Calu3 (cell line): ENCODE data around the gene CHST1. TPM values are rescaled to one million over a fixed set of nuclear protein-coding genes. Genes with fewer than 3 reads are reported as not detected.

Experiments
- BruUV-seq: library from RNA; stranded (reverse); fragments of 400-500 nt; replicated peaks from 2 replicates; lab custom pipeline; 2021; lab: Mats Ljungman, UMichigan
- CTCF ChIA-PET: fragments of 300-600 bp; sonication (Branson Sonifier 250); formaldehyde crosslinking; loops from one replicate; lab custom pipeline; 2022; ENCODE audit warnings: antibody characterized with exemption; lab: Charles Lee
- DNase-seq: peaks from one replicate; pipeline ENCODE4 v3.0.0; 2022
- H3K27ac Mint-ChIP-seq: one replicate; pipeline ENCODE4 v1.8.0; 2022; ENCODE audit warnings: mixed read lengths; ENCODE audit not compliant: unreplicated experiment
- H3K27me3 Mint-ChIP-seq: one replicate; pipeline ENCODE4 v1.8.0; 2022; ENCODE audit warnings: mixed read lengths; ENCODE audit not compliant: unreplicated experiment
- H3K36me3 Mint-ChIP-seq: one replicate; pipeline ENCODE4 v1.8.0; 2022; ENCODE audit warnings: mild to moderate bottlenecking, moderate library complexity, mixed read lengths; ENCODE audit not compliant: insufficient read depth, unreplicated experiment
- H3K4me1 Mint-ChIP-seq: one replicate; pipeline ENCODE4 v1.8.0; 2022; ENCODE audit warnings: mild to moderate bottlenecking, low read depth, mixed read lengths; ENCODE audit not compliant: unreplicated experiment
- H3K4me3 Mint-ChIP-seq: one replicate; pipeline ENCODE4 v1.8.0; 2022; ENCODE audit warnings: mild to moderate bottlenecking, low read depth, moderate library complexity, mixed read lengths; ENCODE audit not compliant: unreplicated experiment
- H3K9me3 Mint-ChIP-seq: one replicate; pipeline ENCODE4 v1.8.0; 2022; ENCODE audit warnings: low read depth, mixed read lengths; ENCODE audit not compliant: unreplicated experiment
- intact Hi-C: fragments of 100-400 bp; cut with micrococcal nuclease; formaldehyde crosslinking; loops from one replicate; pipeline ENCODE4 v1.10.0; 2022; ENCODE audit not compliant: unreplicated experiment
- total RNA-seq: library from RNA; stranded (reverse); gene quantifications from 2 replicates; pipeline ENCODE4 v1.2.3, GENCODE V29; 2022
- TF ChIP-seq, protein P1 (sequence below): fragments of 200-600 bp; IDR thresholded peaks from one replicate; pipeline ENCODE4 v1.8.0; 2022; ENCODE audit warnings: antibody characterized with exemption; ENCODE audit not compliant: unreplicated experiment

CHST1 gene
- total RNA-seq, 1 experiment from 2014 or later, result not detected

DNA sequence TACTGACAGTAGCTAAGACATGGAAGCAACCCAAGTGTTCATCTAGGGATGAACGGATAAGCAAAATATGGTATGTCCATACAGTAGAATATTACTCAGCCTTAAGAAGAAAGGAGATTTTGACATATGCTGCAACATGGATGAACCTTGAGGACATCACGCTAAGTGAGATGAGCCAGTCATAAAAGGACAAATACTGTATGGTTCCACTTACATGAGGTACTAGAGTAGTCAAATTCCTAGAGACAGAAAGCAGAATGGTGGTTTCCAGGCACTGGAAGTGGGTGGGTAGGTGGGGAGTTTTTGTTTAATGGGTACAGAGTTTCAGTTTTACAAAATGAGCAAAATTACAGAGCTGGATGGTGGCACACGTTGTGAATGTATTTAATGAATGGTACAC, 18.1 kb downstream of the CHST1 start:
- Mint-ChIP-seq H3K27ac (no peak overlapping the region), H3K27me3 (peaks cover 96% of the 10 kb centered on the region), H3K9me3 (no peaks in the 10 kb centered on the region), H3K4me1 (no peaks in the 10 kb centered on the region), H3K36me3 (no peaks in the 10 kb centered on the region), H3K4me3 (no peak overlapping the region)
- BruUV-seq, result no TSS peak
- TF ChIP-seq, protein P1, sequence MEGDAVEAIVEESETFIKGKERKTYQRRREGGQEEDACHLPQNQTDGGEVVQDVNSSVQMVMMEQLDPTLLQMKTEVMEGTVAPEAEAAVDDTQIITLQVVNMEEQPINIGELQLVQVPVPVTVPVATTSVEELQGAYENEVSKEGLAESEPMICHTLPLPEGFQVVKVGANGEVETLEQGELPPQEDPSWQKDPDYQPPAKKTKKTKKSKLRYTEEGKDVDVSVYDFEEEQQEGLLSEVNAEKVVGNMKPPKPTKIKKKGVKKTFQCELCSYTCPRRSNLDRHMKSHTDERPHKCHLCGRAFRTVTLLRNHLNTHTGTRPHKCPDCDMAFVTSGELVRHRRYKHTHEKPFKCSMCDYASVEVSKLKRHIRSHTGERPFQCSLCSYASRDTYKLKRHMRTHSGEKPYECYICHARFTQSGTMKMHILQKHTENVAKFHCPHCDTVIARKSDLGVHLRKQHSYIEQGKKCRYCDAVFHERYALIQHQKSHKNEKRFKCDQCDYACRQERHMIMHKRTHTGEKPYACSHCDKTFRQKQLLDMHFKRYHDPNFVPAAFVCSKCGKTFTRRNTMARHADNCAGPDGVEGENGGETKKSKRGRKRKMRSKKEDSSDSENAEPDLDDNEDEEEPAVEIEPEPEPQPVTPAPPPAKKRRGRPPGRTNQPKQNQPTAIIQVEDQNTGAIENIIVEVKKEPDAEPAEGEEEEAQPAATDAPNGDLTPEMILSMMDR, result no peak
- intact Hi-C loops, result no loop called here
- DNase-seq, result no peak
- CTCF ChIA-PET, result interaction anchor here (0.6 to 1.0 kb wide), 2 partner anchors 10 to 617 kb away, joined by 3 read pairs; no protein-coding TSS in a partner anchor

- intact Hi-C loops, result no loop called here
- Mint-ChIP-seq H3K4me3 (no peak overlapping the region), H3K4me1 (no peaks in the 10 kb centered on the region), H3K27ac (no peak overlapping the region), H3K27me3 (peaks cover 96% of the 10 kb centered on the region), H3K36me3 (no peaks in the 10 kb centered on the region), H3K9me3 (no peaks in the 10 kb centered on the region)
- TF ChIP-seq, protein P1, result no peak
- BruUV-seq, result no TSS peak
- CTCF ChIA-PET, result interaction anchor here (1.0 to 1.6 kb wide), 2 partner anchors 8 to 11 kb away, joined by 3 to 8 read pairs; no protein-coding TSS in a partner anchor
- no peak for DNase-seq
Measured at GRCh38 chr11:45646275-45646927, 19.0 kb downstream of the CHST1 start.

DNA sequence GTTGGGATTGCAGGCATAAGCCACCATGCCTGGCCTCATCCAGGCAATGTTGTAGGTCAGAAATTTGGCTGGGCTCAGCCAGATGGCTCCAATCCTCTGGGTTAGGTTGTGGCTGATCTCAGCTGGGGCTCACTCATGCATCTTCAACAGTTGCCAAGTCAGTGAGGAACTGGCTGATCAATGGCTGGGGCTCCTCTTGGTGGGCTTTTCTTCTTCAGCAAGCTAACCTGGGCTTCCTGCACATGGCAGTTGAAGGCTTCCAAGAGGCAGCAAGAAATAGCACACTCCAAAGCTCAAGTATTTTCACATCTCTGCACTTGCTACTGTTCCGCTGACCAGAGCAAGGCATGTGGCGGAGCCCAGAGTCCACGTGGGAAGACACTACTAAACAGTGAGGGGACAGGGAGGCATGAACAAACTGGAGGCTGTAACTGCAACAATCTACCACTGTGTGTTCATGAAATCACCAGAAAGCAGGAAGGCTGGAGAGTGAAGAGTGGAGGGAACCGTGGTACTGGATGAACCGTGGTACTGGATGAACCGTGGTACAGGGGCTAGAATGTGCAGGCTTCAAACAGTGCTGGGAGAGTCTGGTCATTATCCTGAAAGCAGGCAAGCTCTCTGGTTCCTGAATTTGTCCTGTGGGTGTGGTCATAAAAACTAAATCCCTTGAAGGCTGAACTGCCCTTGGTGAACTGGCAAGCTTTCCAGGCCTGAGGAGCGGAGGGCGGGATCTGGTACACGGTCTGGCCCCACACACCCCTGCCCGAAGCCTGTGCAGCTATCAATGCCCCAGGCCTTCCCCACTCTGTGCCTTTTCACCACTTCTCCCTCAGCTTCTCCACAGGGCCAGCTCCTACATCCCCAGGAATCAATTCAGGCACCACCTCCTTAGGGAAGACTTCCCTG, 20.2 kb downstream of the CHST1 start:
- DNase-seq, result no peak
- Mint-ChIP-seq H3K4me3 (no peak overlapping the region), H3K27ac (no peak overlapping the region), H3K9me3 (no peaks in the 10 kb centered on the region), H3K27me3 (peaks cover 96% of the 10 kb centered on the region), H3K36me3 (no peaks in the 10 kb centered on the region), H3K4me1 (no peaks in the 10 kb centered on the region)
- TF ChIP-seq, protein P1, result no peak
- intact Hi-C loops, result no loop called here
- no TSS peak for BruUV-seq
- CTCF ChIA-PET, result interaction anchor here (1.6 kb wide), 1 partner anchor 9 kb away, joined by 8 read pairs; no protein-coding TSS in a partner anchor

- H3K36me3 Mint-ChIP-seq, result no peaks in the 10 kb centered on the region
- CTCF ChIA-PET, result no interaction called here
- BruUV-seq, result no TSS peak
Measured at GRCh38 chr11:45643598-45644260, 21.7 kb downstream of the CHST1 start.

More at GRCh38 chr11:45643598-45644260, 21.7 kb downstream of the CHST1 start:
- no peak overlapping the region for H3K27ac Mint-ChIP-seq
- no peak overlapping the region for H3K4me3 Mint-ChIP-seq
- TF ChIP-seq, protein P1, result no peak
- intact Hi-C loops, result no loop called here
- no peaks in the 10 kb centered on the region for H3K4me1 Mint-ChIP-seq
- no peak for DNase-seq
- H3K27me3 Mint-ChIP-seq, result peaks cover 99% of the 10 kb centered on the region
- H3K9me3 Mint-ChIP-seq, result peaks cover 1% of the 10 kb centered on the region
